HT-29 (cell line): ENCODE data around the gene ITGB4. TPM values are rescaled to one million over a fixed set of nuclear protein-coding genes. Genes with fewer than 3 reads are reported as not detected.
A peak's percentile ranks its signal among the peaks of the same experiment; 100 is the strongest.

Experiments
- DNase-seq: peaks from one replicate; pipeline ENCODE4 v3.0.0-alpha.2; 2015; ENCODE audit warnings: low spot score
- total RNA-seq: library from RNA; depleted of rRNA; stranded (reverse); fragments of >200 nt; shearing (Covaris generic); gene quantifications from 2 replicates; pipeline ENCODE4 v1.2.3, GENCODE V29; 2014; rRNA removed

Gene ITGB4
- 224 and 281 TPM in 2 replicates for total RNA-seq

DNA sequence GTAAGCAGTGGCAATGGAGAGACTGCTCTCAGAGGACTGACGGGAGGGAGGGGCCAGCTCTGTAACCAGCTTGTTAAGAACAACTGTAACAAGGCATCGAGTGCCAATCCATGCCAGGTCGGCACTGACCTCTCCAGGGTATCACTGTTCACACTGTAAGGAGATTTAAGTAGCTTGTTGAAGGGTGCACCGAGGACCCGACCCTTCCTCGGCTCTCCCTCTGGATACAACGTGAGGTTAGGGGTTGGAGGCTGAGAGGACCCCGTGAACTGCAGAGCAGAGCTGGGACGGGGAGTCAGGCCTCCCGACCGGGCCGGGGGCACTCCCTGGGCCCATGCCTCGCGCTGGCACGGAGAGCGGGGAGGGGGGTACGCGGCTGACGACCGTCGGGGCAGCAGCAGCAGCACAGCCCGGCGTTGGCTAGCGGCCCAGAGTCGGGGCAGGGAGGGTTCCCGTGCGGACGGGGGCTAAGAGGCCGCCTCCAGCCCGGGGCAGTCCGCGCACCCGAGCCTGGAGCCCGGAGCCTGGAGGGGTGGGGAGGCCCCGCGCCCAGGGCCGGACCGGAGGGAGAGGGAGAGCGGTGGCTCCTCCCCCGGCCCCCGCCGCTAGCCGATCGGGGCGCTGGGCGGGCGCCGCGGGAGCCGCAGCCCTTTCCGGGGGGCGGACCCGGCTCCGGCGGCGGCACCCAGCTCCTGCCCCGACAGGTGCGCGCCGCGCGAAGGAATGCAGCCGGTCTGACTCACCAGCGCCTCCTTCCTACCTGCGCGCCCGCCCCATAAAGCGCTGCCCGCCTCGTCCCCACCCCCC lies at the start of gene ITGB4:
ITGB4 (plus strand) TSS at position 804 of the 807 bp plus-strand sequence. CDS start 3,245 bp downstream, outside the sequence.
- DNase-seq, result peak; percentile 94

DNA sequence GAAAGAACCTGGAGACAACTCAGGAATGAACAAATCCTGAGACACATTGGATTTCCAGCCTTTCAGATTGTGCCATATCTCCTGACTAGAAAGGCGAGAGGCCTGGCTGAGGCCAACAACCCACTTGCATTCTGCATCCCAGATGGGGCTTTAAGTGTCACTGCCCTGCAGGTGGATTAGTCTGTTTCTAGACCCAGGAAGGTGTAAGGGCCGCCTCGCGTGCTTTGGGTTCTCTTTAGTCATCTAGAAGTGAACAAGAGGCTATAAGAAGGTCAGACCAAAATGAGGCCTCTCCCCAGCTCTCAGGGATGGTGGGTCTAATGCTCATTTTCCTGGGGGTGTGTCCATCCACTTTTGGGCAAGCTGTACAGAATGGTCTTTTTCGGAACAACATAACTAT lies 49.2 kb upstream of the ITGB4 start:
- no peak for DNase-seq

DNA sequence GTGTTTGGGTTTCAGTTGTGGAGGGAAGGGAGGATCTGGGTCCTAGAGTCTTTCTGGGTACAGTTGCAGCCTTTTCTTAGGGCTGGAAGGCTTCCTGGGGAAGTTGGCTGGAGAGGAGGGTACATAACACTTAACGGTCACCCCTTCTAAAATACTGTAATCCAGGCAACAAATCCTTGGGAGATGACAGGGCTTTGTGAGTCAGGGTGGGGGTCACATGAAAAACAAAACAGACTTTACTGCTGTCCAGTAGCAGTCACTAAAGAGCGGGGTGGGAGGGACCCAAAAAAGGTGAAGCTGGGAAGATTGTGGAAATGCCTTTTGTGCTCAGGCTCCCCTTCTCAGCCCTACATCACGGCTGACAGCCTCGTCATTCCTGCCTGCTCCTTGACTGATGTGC lies 47.8 kb upstream of the ITGB4 start:
- no peak for DNase-seq

DNA sequence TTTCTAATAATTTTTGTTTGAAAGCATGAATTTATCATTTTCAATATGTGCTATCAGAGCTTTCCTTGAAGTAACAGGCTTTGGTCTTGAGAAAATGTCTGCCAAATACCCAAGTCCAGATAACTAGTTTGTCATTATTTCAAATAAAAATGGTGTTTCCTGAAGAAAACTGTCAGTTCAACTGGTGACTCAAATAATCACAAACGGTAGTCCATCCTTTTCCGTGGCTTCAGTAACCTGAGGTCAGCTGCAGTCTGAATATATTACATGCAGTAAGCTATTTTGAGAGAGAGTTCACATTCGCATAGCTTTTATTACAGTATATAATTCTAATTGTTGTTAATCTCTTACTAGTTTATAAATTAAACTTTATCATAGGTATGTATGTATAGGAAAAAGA lies 44.8 kb upstream of the ITGB4 start:
- DNase-seq, result no peak

DNA sequence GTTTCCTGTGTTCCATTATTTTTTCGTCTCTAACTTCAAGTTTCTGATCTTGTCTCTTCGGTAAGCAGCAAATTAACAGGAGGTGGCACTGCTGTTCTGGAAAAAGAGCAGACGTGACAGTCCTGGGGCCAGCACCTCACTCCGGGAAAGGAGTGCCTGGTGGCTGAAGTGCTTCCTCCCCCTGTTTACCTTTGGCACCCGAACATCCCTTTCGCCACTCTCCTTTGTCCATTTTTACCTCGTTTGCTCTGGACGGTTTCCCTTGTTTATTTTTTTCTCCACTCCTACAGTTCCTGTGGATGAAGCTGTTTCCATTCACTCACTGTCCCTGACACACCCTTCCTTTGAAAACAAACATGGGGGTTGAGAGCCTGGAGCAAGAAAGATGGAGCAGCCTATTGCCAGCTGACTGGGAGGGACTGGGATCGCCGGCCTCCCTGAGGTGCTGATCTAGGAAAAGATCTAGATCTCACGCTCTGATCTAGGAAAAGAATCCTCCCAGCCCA lies 41.5 kb upstream of the ITGB4 start:
- DNase-seq, result peak; percentile 79

DNA sequence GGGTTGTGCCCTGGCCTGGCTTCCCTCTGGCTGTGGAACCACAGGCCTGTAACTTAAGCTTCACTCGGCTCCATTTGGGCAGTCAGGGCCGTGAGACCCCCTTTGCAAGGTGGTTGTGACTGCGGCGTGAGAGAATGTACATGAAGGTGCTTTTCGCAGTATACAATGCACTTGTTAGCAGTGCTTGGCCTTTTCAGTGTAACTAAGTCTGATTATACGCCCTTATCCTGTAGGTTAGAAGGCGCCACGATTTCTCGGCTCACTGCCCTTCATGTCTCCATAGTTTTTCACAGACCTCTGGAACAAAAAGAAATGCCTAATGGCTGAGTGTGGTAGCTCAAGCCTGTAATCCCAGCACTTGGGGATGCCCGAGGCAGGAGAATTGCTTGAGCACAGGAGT lies 40.8 kb upstream of the ITGB4 start:
- no peak for DNase-seq

DNA sequence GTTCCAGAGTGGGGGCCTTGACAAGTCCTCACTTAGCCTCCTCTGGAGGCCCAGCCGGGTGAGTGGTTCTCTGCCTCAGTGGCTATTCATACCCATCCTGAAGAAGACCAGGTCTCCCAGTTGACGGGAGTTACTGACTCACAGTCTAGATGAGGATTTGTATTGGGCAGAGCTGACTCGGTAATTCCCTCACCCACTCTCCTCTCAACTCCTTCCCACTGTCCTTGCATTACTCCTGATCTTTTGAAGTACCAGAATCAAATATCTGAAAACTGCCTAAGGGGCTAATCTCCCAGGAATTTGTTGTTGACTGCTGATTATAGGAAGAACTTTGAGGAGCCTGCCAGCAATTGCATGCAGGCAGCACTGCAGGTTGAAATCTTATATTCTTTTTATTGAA lies 40.0 kb upstream of the ITGB4 start:
- DNase-seq, result no peak

DNA sequence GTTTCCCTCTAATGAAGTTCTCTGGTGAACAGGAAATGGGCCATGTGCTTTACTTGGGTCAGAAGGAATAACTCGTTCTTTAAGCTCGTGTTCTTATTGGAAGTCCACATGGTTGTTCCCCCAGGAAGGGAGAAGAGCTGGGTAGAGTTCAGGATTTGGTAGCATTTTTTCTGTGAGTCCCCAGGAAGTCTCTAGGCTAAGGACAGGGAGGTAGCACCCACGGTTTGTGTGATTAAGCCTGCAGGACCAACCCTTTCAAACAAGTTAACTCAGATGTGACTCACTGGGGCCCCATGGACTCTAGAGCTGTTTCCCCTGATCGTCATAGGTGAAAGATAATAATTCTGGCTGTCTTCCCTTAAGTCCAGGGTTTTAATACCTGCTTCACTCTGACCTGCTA lies 37.7 kb upstream of the ITGB4 start:
- peak; percentile 66 for DNase-seq

DNA sequence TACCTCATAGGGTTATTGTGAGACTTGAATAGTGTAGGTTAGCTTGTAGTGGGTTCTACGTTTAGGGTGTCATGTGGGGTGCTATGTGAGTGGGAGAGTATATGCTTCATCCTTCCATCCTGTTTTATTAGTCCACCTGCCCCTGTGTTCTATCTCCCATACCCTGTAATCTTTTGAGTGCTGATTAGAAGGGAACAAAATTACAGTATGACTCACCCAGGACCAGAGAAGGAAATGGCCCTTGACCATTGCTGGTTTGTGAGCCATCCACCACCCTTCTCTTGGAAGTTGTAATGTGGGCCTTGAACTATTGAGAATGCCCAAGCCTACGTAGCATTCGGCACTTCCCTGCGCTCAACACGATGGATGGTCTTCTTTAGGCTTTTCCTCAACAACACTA lies 37.0 kb upstream of the ITGB4 start:
- DNase-seq, result no peak

DNA sequence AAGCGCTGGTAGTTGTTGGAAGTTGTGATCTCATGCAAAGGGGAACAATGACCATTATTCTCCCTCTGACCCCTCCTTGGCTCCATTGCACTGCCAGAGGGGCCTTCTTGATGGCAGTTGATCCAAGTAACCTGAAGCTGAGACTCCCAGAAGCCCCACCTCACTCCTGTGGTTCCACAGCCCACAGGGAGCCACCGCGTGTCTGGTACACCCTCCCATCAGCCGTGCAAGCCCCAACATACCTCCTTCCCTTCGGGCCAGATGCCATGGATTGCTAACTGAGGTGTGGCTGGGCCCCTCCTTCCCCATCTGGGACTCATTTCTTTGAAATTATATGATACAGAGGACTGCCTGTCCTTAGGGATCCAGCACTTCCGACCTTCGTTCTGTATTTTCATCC lies 36.3 kb upstream of the ITGB4 start:
- DNase-seq, result no peak

DNA sequence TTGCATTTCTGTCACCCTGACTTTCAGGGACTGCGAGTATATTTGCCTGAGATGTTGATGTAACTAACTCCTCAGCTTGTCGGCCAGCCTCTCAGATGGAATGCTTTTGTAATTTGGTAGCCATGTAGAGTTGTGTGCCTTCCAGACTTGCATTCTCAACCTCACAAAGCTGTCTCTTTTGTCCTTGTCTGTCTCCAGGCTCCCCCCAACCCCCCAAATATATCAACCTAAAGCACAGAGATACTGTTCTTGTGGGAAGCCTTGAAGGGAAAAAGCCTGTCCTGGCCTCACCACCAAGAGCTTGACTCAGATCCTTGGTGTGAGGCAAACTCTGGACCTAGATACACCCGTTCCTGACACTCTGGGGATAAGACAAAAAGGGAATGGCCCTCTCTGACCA lies 35.8 kb upstream of the ITGB4 start:
- no peak for DNase-seq

DNA sequence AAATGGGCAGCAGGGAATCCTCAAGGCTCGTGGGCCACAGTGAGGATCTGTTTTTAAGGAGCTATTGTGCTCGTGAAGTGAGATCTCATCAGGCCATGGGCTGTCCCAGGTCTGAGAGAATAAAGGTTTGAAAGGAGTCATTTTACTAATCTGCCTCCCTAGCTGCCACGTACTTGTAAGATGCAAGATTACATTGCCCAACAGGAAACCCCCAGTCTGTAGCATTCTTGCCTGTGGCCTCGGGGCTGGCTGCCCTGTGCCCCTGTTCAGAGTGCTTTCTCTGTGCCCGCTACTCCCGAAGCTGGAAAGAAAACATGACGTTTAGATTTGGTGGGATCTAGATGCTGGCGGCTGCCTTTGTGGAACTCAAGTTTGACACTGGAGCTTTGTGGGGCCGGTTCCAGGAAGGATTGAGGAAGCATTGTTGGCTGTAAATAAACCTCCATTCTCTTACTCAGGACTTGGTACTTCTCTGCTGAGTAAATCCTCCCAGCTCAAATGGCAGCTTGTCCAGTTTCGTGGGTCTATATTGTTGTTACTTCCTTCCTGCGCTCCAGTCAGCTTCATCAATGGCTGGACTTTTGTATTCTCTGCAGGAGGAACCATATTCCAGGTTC lies 32.9 kb upstream of the ITGB4 start:
- DNase-seq, result no peak

DNA sequence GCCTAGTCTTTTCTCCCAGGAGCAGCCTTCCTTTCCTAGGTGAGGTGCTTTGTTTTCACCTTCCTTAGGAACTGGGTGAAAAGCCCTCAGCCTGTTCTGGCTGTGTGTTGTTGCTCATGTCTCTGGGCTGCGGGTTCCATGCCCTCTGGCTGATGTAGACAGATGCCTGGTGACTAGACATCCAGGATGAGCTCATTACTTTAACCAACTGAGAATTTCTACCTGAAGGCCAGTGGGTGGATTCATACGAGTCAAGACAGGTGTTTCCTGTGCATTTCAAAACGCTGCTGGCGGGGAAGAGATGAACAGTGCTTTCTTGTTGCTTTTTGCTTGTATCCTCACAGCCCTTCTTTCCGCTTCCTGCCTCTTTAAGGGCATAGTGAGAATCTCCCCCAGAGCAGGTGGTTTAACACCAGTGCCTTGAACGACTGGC lies 31.8 kb upstream of the ITGB4 start:
- DNase-seq, result no peak

DNA sequence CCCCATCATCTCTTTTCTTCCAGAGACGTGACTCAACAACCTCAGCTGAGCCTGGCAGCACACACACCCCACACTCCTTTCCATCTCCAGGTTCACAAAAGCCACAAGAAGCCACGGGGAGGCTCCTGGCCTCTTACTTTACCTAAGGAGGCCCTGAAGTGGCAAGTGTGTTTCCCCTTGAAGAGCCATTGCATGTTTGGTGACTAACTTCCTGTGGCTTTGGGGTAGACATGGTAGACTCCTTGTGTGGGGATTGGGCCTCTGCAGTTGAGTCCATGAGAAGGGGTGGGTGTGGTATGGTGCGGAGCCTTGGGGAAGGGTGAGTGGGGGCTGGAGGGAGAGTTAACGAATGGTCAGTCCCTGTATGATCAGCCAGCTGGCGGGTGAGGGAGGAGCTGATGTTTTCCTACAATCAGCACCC lies 29.9 kb upstream of the ITGB4 start:
- DNase-seq, result no peak

DNA sequence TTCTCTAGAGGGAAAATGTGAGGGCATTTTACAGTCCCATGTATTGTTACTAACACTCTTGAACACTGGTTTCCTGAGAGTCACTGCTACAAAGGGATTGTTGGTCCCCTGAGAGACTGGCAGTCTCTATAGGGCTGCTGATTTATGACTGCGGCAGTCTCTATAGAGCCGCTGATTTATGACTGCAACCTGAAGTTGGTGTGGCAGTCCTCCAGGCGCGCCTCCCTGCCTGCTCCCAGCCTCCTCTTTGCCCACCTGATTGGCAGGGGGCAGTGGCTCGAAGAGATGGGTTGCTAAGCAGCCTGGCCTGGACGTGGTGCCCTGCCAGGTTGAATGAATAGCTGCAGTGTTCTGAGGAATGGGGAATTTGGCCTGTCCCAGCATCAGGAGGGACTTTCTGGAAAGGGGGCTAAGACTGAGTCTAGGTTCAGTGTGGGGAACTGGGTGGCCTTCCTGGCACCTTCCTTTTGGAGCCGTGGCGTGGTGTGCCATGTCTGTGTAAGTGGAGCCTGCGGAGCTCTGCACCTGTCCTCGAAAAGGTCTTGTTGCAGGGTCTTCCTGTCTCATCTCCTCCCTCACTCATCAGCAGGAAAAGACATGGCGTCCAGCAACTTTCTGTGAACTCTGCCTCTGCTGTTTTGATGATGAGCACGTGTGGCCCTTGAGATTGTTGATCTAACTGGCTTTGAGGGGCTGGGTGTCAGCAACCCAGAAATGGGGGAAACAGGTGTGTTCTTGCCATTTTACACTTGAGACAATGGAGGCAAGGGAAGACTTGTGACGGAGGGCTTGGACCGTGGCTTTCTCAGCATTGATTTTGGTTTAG lies 29.2 kb upstream of the ITGB4 start:
- no peak for DNase-seq

DNA sequence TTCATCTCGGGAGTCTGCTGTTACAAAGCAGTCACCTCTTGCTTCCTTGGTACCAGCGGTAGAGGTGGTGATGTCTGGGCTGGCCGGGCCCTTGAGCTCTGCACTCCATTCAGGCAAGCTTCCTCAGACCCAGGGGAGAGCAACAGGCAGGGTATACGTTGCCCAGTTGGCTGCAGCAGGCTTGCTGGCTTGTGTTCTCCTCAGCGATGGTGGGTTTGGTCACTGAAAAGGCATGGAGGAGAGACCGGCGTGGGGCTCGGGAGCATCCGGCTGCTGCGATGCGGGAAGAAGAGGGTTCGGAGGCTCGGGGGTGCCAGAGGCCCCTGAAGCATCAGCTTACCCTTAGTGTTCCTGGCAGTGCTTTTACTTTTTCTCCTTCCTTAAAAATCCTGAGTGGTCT lies 28.3 kb upstream of the ITGB4 start:
- DNase-seq, result no peak

DNA sequence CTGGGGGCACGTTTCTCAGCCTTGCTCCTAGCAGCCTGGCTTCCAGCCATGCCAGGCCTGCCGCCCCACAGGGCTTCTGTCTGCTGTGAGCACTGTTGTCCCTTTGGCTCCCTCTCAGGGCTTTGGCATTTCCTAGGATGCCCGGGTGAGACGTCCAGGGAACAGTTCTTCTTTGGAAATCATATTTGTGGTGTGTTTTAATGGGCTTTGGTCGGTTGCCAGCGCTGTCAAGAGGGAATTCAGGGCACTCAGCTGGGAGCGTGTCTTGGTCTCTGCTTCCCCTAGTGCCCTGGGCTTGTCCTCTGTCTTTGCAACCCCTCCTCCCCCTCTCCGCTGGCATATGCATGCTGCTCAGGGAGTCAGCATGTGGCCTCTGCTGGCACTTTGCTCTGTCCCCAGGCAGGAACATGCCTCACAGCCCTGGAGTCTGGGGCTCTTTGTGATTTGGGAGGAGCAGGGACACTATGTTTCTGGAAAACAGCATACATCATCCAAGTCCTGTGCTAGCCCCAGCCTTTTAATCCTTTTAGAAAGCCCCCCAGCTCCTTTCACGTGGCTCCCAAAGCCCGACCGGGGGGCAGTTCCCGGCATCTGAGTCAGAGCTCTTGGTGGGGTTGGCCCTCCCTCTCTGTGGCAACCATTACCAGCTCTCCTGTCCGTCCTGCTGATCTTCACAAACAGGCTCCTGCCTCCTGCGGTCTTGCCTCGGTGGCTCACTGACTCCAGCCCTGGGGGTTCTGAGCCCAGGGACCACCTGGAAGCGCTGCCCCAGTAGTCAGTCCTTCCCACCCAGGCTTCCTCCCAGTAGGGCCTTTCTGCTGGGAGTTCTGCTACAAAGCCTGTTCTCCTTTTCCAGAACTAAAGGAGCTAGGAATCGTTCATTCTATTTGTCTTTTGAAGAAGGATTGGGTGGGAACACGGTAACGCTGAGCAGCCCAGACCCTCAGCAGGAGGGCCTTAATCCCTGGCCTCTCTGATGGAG lies 27.5 kb upstream of the ITGB4 start:
- peak; percentile 93 for DNase-seq

DNA sequence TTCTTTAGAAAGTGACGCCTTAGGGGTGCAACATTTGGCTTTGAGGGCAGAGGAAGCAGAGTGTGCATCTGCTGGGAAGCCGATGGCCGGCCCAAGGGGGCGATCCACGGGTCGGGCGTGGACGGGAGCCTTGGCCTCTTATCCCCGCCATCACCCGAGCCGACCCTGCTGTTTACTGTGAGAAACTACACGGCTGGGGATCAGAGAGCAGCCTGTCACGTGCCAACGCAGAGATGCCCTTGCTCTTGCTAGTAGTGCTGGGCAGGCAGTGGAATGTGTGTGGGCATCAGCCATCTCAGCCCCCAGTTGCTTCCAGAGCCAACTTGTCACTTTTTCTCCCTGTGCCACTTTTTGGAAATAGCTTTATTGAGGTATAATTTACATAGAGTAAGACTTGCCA lies 26.7 kb upstream of the ITGB4 start:
- no peak for DNase-seq

DNA sequence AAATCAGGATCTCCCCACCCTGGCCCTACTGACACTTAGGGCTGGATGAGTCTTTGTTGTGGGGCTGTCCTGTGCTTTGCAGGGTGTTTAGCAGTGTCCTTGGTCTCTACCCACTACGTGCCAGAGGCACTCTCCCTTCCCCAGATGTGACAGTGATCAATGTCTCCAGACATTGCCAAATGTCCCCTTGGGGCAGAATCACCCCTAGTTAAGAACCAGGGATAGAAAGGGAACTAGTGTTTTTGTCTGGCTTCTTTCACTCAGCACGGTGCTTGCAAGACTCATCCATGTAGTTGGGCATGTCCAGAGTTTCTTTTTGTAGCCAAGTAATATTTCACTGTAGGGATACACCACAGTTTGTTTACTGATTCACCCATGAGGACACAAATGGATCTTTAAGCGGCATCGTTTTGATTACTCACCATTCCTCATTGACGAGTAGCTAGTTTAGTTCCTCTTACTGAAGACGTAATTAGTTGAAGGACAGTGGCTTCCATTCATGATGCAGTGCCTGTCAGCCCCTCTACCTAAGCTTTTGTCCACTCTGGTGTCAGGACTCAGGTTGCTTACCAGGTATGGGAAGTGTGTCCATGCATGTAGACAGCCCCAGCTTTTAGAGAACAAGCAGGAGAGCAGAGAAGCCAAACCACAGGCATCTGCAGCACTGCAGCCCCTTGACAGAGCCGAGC lies 26.0 kb upstream of the ITGB4 start:
- no peak for DNase-seq

DNA sequence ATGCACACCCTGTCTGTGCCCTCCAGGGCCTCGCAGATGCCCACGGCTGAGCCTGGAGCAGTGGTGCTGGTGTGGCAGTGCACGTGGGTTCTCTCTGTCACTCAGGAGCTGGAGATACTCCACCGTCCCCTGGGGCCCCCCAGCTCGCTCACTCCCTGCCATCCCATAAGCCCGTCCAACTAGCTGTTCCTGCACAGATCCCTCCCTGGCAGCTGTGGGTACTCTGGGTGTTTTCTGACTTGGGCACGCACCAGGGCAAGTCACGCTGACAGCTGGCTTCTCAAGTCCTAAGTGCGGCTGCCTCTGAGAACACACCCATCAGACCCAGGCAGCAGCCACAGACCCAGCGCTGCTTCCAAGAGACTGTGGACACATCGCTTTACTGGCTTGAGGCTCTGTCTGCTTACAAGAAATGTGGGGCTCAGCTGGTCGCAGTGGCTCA lies 25.4 kb upstream of the ITGB4 start:
- no peak for DNase-seq
